Measurements from ENCODE around the gene PDGFRB. TPM values are rescaled to one million over a fixed set of nuclear protein-coding genes. Genes with fewer than 3 reads are reported as not detected.

PDGFRB gene
- total RNA-seq, 2 experiments from 2014 or later = 0.58 to 0.74 TPM

DNA sequence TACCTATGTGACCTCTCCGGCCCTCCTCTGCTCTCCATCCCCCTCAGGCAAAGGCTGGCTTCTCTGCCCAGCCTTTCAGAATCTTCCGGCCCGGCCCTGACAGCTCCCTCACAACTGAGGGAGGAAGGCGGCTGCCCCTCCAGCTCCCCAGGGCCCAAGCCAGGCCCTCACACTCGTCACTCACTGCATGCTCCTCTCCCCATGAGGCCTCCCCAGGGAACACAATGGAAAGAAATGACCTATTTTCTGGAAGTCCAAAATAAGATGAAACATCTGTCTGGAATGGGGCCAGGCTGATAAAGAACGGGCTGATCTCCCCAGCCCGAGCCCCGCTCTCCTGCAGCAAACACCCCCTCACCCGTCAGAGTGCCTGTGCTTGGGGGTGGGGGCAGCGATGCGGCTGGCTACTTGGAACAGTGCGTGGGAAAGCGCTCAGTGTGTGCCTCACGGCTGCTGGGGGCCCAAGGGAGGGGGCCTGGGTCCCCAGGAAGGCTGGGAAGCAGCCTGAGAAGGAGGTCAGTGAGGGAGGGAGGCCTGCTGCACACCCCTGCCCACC lies 11.3 kb downstream of the PDGFRB start:
- Mint-ChIP-seq H3K4me1 (ENCODE audit: low read depth) (no peaks in the 10 kb centered on the region), H3K27ac (no peak overlapping the region), H3K4me3 (no peak overlapping the region), H3K27me3 (no peaks in the 10 kb centered on the region), H3K36me3 (ENCODE audit: low read depth) (no peaks in the 10 kb centered on the region), H3K9me3 (no peaks in the 10 kb centered on the region)
- DNase-seq (no peak), ATAC-seq (no peak)
- POLR2A ChIA-PET = no interaction called here
- intact Hi-C loops (cut with micrococcal nuclease) = no loop called here
- CTCF ChIA-PET = no interaction called here
- TF ChIP-seq, protein P1, sequence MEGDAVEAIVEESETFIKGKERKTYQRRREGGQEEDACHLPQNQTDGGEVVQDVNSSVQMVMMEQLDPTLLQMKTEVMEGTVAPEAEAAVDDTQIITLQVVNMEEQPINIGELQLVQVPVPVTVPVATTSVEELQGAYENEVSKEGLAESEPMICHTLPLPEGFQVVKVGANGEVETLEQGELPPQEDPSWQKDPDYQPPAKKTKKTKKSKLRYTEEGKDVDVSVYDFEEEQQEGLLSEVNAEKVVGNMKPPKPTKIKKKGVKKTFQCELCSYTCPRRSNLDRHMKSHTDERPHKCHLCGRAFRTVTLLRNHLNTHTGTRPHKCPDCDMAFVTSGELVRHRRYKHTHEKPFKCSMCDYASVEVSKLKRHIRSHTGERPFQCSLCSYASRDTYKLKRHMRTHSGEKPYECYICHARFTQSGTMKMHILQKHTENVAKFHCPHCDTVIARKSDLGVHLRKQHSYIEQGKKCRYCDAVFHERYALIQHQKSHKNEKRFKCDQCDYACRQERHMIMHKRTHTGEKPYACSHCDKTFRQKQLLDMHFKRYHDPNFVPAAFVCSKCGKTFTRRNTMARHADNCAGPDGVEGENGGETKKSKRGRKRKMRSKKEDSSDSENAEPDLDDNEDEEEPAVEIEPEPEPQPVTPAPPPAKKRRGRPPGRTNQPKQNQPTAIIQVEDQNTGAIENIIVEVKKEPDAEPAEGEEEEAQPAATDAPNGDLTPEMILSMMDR (IDR thresholded peaks at IDR 0.05) = no peak

DNA sequence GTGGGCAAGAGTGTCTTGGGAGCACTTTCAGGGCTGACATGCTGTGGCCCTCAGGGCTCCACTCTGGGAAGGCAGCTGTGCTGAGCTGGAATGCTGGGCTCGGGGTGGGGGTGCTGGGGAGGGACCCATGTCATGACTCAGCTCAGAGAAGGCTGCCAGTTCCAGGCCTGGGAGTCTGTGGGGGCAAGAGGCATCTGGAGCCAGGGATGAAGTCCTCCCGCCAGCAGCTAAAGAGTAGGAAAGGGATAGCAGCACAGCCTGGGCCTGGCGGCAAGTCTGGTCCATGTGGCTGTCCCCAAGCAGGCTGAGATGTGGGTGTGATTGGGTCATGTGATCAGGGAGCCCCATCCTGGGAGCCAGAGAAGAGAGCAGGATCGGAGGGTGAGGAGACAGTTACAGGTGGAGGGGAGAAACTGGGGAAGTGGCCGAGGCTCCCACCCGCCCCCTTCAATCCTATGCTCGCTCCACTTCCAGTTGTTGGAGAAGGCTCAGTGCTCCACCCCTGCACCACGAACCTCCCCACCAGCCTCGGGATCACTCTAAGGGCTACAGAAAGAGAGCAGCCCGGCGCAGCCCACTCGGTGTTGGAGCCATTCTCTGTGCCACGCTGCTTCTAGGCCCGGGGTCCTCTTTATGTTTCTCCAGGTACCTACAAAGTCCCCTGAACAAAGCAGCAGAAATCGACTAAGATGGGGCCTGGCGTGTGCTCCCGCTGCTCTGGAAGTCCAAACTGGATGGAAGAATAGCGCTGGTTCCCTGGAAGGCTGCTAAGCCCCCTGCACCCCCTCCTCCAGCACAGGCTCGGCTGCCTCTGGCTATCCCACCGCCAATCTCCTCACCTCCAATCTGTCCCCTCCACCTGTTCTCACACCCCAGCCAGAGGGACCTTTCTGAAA lies 12.0 kb downstream of the PDGFRB start:
- ATAC-seq = no peak
- TF ChIP-seq, protein P1 (IDR thresholded peaks at IDR 0.05) = no peak
- no peaks in the 10 kb centered on the region for H3K4me1 Mint-ChIP-seq (ENCODE audit: low read depth)
- no peak overlapping the region for H3K4me3 Mint-ChIP-seq
- POLR2A ChIA-PET = no interaction called here
- no peaks in the 10 kb centered on the region for H3K9me3 Mint-ChIP-seq
- no peak for DNase-seq
- CTCF ChIA-PET = no interaction called here
- no peak overlapping the region for H3K27ac Mint-ChIP-seq
- no peaks in the 10 kb centered on the region for H3K27me3 Mint-ChIP-seq
- H3K36me3 Mint-ChIP-seq (ENCODE audit: low read depth) = no peaks in the 10 kb centered on the region
- intact Hi-C loops (cut with micrococcal nuclease) = no loop called here

DNA sequence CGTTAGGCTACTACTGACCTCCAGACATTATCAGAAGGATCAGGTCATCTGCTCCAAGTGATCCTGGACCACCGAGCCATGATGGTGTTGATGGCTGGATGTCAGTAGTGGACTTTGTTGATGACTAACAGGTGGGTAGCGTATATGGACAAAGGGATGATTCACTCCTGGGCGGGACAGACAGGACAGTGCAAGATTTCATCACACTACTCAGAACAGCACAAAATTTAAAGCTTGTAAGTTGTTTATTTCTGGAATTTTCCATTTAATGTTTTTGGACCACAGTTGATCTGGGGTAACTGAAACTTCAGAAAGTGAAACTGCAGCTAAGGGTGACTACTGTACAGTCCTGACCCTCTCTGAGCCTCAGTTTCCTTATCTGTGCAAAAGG lies 12.7 kb downstream of the PDGFRB start:
- TF ChIP-seq, protein P1 (IDR thresholded peaks at IDR 0.05) = no peak
- no peaks in the 10 kb centered on the region for H3K27me3 Mint-ChIP-seq
- ChIA-PET POLR2A (no interaction called here), CTCF (no interaction called here)
- ATAC-seq (no peak), DNase-seq (no peak)
- H3K9me3 Mint-ChIP-seq = no peaks in the 10 kb centered on the region
- intact Hi-C loops (cut with micrococcal nuclease) = no loop called here
- H3K4me1 Mint-ChIP-seq (ENCODE audit: low read depth) = no peaks in the 10 kb centered on the region
- H3K4me3 Mint-ChIP-seq = no peak overlapping the region
- no peaks in the 10 kb centered on the region for H3K36me3 Mint-ChIP-seq (ENCODE audit: low read depth)
- H3K27ac Mint-ChIP-seq = no peak overlapping the region

DNA sequence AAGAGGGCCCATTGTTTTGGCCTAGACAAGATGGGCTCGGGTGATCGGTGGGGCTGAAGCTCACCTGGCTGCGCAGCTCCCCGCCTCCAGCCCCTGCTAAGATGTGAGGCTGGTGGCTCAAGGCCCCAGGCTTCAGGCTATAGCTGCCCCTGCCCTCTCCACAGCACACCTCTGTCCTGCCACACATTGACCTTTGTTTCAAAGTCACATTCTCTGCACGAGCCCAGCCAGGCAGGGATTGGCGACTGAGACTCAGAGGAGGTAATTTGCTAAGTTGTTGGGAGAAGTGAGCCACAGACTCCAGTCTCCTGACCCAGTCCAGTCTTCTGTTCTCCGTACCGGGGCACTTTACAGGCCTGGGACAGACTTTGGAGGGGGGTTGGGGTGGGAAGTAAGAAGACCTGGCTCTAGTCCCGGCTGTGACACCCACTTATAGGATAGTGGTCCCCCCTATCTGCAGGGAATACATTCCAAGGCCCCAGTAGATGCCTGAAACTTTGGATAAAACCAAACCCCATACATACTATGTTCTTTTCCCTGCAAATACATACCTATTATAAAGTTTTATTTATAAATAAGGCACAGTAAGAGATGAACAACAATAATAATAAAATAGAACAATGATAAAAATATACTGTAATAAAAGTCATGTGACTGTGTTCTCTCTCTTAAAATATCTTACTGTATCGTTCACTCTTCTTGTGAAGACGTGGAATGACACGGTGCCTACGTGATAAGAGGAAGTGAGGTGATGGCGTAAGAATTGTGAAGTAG lies 13.3 kb downstream of the PDGFRB start:
- no peaks in the 10 kb centered on the region for H3K4me1 Mint-ChIP-seq (ENCODE audit: low read depth)
- intact Hi-C loops (cut with micrococcal nuclease) = no loop called here
- ChIA-PET POLR2A (no interaction called here), CTCF (no interaction called here)
- H3K36me3 Mint-ChIP-seq (ENCODE audit: low read depth) = no peaks in the 10 kb centered on the region
- ATAC-seq = no peak
- H3K9me3 Mint-ChIP-seq = no peaks in the 10 kb centered on the region
- TF ChIP-seq, protein P1 (IDR thresholded peaks at IDR 0.05) = no peak
- H3K4me3 Mint-ChIP-seq = no peak overlapping the region
- H3K27ac Mint-ChIP-seq = no peak overlapping the region
- DNase-seq = no peak
- no peaks in the 10 kb centered on the region for H3K27me3 Mint-ChIP-seq

All from activated CD8-positive, alpha-beta T cell treated with anti-CD3 and anti-CD28 coated beads for 36 hours (primary cell).